Lung (tissue), 12 donors: Measurements from ENCODE around the gene UBE2N. TPM values are rescaled to one million over a fixed set of nuclear protein-coding genes. Genes with fewer than 3 reads are reported as not detected.

Experiments used
- ATAC-seq: fragments of 200-7000 bp; cut with Tn5 transposase; one replicate; pipeline ENCODE4 v1.9.1; 2020; ENCODE audit warnings: moderate number of reproducible peaks; ENCODE audit not compliant: insufficient read depth, low FRiP score
- DNase-seq, 3 donors: peaks; one replicate each; pipeline ENCODE4 v3.0.0-alpha.2; 2013 to 2017
- H3K27ac ChIP-seq, 2 donors: one replicate each; pipeline ENCODE4 v1.5.1; 2013; ENCODE audit warnings: mild to moderate bottlenecking in 2 of 2, moderate library complexity in 2 of 2, control low read depth in 1 of 2, inconsistent platforms in 1 of 2, low read depth in 1 of 2, low read length in 1 of 2
- H3K27me3 ChIP-seq, 3 donors: one replicate each; pipeline ENCODE4 v1.5.1; 2013; ENCODE audit warnings: low read length in 2 of 3; ENCODE audit not compliant: control insufficient read depth in 3 of 3, insufficient read depth in 3 of 3
- H3K36me3 ChIP-seq, 4 donors: one replicate each; pipeline ENCODE4 v1.5.1; 2013; ENCODE audit warnings: low read length in 4 of 4, mild to moderate bottlenecking in 1 of 4, moderate library complexity in 1 of 4; ENCODE audit not compliant: control insufficient read depth in 4 of 4, insufficient read depth in 4 of 4
- H3K4me1 ChIP-seq, 5 donors: one replicate each; pipeline ENCODE4 v1.5.1; 2013; ENCODE audit warnings: low read length in 5 of 5, mild to moderate bottlenecking in 2 of 5, moderate library complexity in 1 of 5; ENCODE audit not compliant: control insufficient read depth in 5 of 5, insufficient read depth in 5 of 5
- H3K4me3 ChIP-seq: one replicate; pipeline ENCODE4 v1.5.1; 2013; ENCODE audit warnings: mild to moderate bottlenecking, control low read depth, moderate library complexity
- H3K9ac ChIP-seq, 2 donors: one replicate each; pipeline ENCODE4 v1.5.1; 2013; ENCODE audit warnings: low read length in 2 of 2, control low read depth in 1 of 2; ENCODE audit not compliant: insufficient read depth in 1 of 2
- H3K9me3 ChIP-seq, 4 donors: one replicate each; pipeline ENCODE4 v1.5.1; 2013; ENCODE audit warnings: low read length in 3 of 4, mild to moderate bottlenecking in 1 of 4, moderate library complexity in 1 of 4; ENCODE audit not compliant: control insufficient read depth in 4 of 4, insufficient read depth in 3 of 4
- CTCF ChIP-seq: IDR thresholded peaks from 2 replicates; pipeline ENCODE4 v1.5.1; 2012; ENCODE audit warnings: mild to moderate bottlenecking; ENCODE audit errors: control extremely low read depth, extremely low read depth
- WGBS, 2 donors: extraction: QIAGEN DNeasy Blood & Tissue Kit; methylation state at CpG; one replicate each; pipeline ENCODE4 v1.1.7; 2013; 5-methylcytosine and 5-hydroxymethylcytosine counted together
- polyA plus RNA-seq, 2 donors: library from polyadenylated mRNA; stranded (reverse); fragments of 200-250 nt; gene quantifications; one replicate each; pipeline ENCODE4 v1.2.1, GENCODE V29; 2013
- total RNA-seq, 2 donors: library from RNA; depleted of rRNA in 1 of 2; stranded (reverse); fragments of >200 nt in 1 of 2; gene quantifications; one replicate each; pipeline ENCODE4 v1.2.1, GENCODE V29; 2014 to 2021
- donor health status: control.
- donor health status: control.
- donor health status: Bipolar disorder and iron deficiency.
- donor health status: healthy.
- donor health status: DM: yes; HTN: yes; CAD: no.

Gene UBE2N
- total and polyA plus RNA-seq, 4 donors = 65.1 to 89.4 (median 79.8) TPM

- DNase-seq (no peak), ATAC-seq (no peak)
- 97% methylated on average over 5 of the region's 5 CpGs for WGBS, 2 donors
- Histone ChIP-seq H3K9ac (no peak overlapping the region), H3K36me3 (peaks cover 22 to 40% (median 31%) of the 10 kb centered on the region in 4 donors), H3K27ac (no peak overlapping the region), H3K27me3 (no peaks in the 10 kb centered on the region), H3K4me1 (no peaks in the 10 kb centered on the region), H3K4me3 (no peak overlapping the region), H3K9me3 (no peaks in the 10 kb centered on the region)
- TF ChIP-seq CTCF = no peak
Observed at GRCh38 chr12:93482721-93483120, 41.0 kb upstream of the UBE2N start.

- H3K27me3 ChIP-seq = no peaks in the 10 kb centered on the region
- H3K27ac ChIP-seq = no peak overlapping the region
- no peak for TF ChIP-seq CTCF
- peaks cover 9 to 21% (median 16%) of the 10 kb centered on the region in 4 donors for H3K36me3 ChIP-seq
- H3K4me1 ChIP-seq = no peaks in the 10 kb centered on the region
- H3K9ac ChIP-seq = no peak overlapping the region
- DNase-seq (no peak), ATAC-seq (no peak)
- H3K4me3 ChIP-seq = no peak overlapping the region
- no peaks in the 10 kb centered on the region for H3K9me3 ChIP-seq
Observed at GRCh38 chr12:93476555-93476954, 34.8 kb upstream of the UBE2N start.

- Histone ChIP-seq H3K4me1 (peaks cover 2 to 12% (median 5%) of the 10 kb centered on the region in 5 donors), H3K27ac (no peak overlapping the region), H3K4me3 (no peak overlapping the region), H3K9ac (no peak overlapping the region), H3K36me3 (peaks cover 0 to 11% (median 7%) of the 10 kb centered on the region in 4 donors), H3K27me3 (no peaks in the 10 kb centered on the region), H3K9me3 (no peaks in the 10 kb centered on the region)
- no peak for TF ChIP-seq CTCF
- ATAC-seq = no peak
- DNase-seq = no peak
Observed at GRCh38 chr12:93469386-93469785, 27.6 kb upstream of the UBE2N start.

GRCh38 chr12:93468008-93468371, 26.2 kb upstream of the UBE2N start:
- Histone ChIP-seq H3K4me3 (peak overlapping the region; percentile 64), H3K4me1 (peaks cover 2 to 12% (median 5%) of the 10 kb centered on the region in 5 donors), H3K27ac (peak overlapping the region; percentile 34 to 83), H3K9ac (peak overlapping the region; percentile 96 to 98), H3K9me3 (no peaks in the 10 kb centered on the region), H3K27me3 (no peaks in the 10 kb centered on the region), H3K36me3 (peaks cover 0 to 6% (median 6%) of the 10 kb centered on the region in 4 donors)
- 9 to 13% methylated on average over 7 of the region's 7 CpGs for WGBS, 2 donors
- no peak for TF ChIP-seq CTCF
- no peak for DNase-seq
- ATAC-seq = no peak
